GM12891 (cell line): ENCODE results near the gene DRD4.
"Not testable (repeated sequence)": the region's sequence is repeated elsewhere in the genome, so short reads cannot be mapped to it uniquely, and the experiment has no call there.

Experiments used
- DNase-seq: peaks from one replicate; pipeline ENCODE4 v3.0.0; 2011; ENCODE audit warnings: low spot score; ENCODE audit not compliant: insufficient read length
- FAIRE-seq: peaks from 2 replicates; lab custom pipeline; 2011; peaks lifted over from hg19 to GRCh38; lab: Jason Lieb, UNC
- PAX5 ChIP-seq: IDR thresholded peaks from 2 replicates; pipeline ENCODE4 v1.6.1; 2011; ENCODE audit warnings: low read length, moderate library complexity, mild to moderate bottlenecking; ENCODE audit not compliant: insufficient read depth, severe bottlenecking
- POLR2A ChIP-seq: IDR thresholded peaks from 2 replicates; pipeline ENCODE4 v1.6.1; 2011; ENCODE audit warnings: low read depth, low read length, control low read depth
- POLR2AphosphoS5 ChIP-seq: IDR thresholded peaks from 2 replicates; pipeline ENCODE4 v1.6.1; 2011; ENCODE audit warnings: low read depth, low read length, control low read depth
- POU2F2 ChIP-seq: IDR thresholded peaks from 2 replicates; pipeline ENCODE4 v1.6.1; 2011; ENCODE audit warnings: low read depth, mild to moderate bottlenecking, control low read depth, low read length, moderate library complexity
- SPI1 ChIP-seq: IDR thresholded peaks from 2 replicates; pipeline ENCODE4 v1.6.1; 2011; ENCODE audit warnings: low read depth, low read length, control low read depth
- TAF1 ChIP-seq: IDR thresholded peaks from 2 replicates; pipeline ENCODE4 v1.6.1; 2011; ENCODE audit warnings: low read depth, low read length, control low read depth

The DRD4 gene

DNA sequence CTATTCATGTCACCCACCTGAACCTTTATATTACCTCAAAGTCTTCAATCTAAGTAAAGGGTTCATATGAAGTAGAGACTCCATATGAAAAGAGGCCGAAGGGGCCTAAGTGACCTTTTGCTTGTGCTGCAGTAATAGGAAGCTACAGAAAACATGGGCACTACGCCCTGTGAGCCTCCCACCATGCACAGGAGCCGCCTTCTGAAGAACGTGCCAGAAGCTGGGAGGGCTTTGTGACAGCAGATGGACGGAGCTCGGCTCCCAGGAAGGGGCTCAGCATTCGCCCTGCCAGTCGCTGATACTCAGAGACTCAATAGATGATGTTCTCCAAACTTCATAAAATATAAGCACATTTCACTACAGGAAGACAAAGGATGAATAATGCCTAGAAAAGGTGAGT lies 36.8 kb downstream of the DRD4 start:
- TF ChIP-seq PAX5 (no peak), SPI1 (no peak), POLR2A (no peak), POLR2AphosphoS5 (no peak), TAF1 (no peak), POU2F2 (no peak)
- FAIRE-seq (no peak), DNase-seq (no peak)

DNA sequence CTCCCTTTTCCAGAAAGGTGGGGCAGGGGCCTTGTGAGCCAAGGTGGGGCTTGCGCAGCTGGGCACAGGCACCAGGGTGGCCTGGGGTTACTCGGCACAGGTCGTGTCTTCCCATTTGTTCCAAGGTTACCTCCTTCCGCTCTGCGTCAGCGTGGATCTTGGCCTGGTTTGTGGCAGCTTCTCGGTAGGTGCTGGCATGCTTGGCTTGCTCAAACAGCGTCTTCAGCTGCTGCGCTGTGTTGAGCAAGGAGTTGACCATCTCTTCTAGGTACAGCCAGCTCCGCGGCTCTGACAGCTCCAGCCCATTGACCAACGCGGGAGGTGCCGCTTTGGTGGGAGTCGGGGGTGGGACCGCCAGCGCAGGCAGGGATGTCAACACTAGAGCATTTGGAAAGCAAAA lies 37.3 kb downstream of the DRD4 start:
- DNase-seq (no peak), FAIRE-seq (no peak)
- TF ChIP-seq POLR2A: no peak
- TF ChIP-seq SPI1: no peak
- TF ChIP-seq TAF1: no peak
- TF ChIP-seq POU2F2: no peak
- TF ChIP-seq PAX5: no peak

DNA sequence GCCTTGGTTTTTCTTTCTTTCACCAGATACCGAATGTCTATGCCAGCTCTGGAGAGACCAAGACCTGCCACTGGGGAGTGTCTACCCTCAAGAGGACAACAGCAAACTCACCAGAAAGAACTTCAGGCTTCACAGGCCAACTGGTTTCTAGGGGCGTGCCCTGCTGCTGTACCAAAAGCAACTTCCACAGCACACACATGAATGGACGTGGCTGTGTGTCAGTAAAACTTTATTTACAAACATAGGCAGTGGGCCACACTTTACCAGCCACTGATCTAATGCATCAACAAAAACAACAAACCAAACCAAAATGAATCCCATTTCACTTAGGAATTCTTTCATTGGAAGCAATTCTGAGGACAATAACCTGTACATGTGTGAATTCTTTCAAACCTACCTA lies 41.2 kb downstream of the DRD4 start:
- DNase-seq: no peak
- no peak for FAIRE-seq
- TF ChIP-seq TAF1 (no peak), SPI1 (no peak), POLR2A (no peak), PAX5 (no peak), POU2F2 (no peak), POLR2AphosphoS5 (no peak)

GRCh38 chr11:679271-680207 lies 42.5 kb downstream of the DRD4 start:
- TF ChIP-seq PAX5 (no peak), POU2F2 (no peak)
- FAIRE-seq (no peak), DNase-seq (no peak)

DNA sequence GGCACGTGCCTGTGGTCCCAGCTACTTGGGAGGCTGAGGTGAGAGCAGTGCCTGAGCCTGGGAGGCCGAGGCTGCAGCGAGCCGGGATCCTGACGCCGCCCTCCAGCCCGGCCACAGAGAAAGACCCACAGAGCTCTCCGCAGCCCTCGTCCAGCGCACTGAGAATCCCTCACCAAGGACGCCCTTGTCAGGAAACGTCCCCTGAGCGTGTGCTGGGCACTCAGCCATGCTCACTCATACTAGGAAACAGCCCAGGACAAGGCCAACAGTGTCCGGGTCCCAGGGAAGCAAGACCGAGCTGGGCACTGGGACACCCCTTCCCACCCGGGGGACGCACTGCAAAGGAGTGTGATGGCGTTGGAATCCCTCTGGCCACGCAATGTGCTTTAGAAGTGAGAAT lies 43.4 kb downstream of the DRD4 start:
- FAIRE-seq: no peak
- no peak for DNase-seq
- TF ChIP-seq POLR2A (no peak), PAX5 (no peak), TAF1 (no peak), SPI1 (no peak), POLR2AphosphoS5 (no peak), POU2F2 (no peak)

GRCh38 chr11:680970-681369 lies 43.9 kb downstream of the DRD4 start:
- DNase-seq: no peak
- FAIRE-seq: no peak
- TF ChIP-seq PAX5 (no peak), POLR2AphosphoS5 (no peak), TAF1 (no peak)

DNA sequence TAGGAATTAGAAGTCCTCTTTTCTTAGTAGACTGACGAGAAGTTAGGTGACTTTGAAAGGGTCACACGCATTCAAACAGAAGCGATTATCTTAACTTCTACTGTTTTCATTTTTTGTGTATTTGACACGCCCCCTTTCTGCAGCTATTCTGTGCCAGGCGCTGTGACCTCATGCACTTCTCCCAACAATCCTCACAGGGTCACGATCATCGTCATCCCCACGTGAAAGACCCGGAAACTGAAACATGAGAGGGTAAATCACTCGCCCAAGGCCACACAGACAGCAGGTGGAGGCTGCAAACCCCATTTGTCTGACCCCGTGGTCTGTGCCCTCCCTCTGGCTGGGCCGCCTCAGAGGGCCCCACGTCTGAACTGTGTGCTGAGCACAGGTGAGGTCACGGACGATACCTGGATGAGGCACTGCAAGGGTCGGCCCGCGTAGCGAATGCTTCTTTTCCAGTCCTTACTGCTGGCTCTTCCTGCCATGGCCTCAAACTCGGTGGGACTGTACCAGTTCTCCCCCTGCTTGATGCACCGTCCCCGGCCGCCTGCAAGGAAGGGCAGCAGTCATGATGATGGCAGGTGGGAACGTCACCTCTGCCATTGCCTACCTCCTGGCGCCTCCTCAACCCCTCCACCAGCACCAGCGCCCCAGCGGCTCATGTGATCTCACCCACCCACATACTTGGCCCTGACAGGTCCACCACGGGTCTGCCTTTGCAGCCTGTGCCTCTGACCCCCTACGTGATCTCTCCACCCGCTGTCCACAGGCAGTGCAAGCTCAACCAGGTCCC lies 49.6 kb downstream of the DRD4 start:
- DNase-seq (no peak), FAIRE-seq (no peak)
- TF ChIP-seq SPI1: no peak
- no peak for TF ChIP-seq POLR2A
- no peak for TF ChIP-seq POU2F2
- no peak for TF ChIP-seq POLR2AphosphoS5
- TF ChIP-seq TAF1: no peak
- no peak for TF ChIP-seq PAX5

DNA sequence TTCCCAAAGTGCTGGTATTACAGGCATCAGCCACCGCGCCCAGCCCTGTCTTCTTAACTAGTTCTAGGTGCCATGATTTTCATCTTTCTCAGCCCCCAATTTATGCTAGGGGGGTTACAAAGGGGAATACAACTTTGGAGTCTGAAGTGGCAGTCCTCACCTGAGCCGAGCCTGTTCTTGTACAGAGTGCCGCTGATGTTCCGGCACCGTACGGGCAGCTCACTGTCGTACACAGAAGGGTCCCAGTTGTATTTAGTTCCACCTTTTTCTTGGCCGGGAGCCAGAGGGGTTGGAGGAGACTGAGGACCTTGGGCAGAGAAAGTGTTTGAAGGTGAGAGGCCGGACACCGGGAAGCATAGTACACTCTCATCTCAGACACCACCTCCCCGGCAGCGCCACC lies 50.7 kb downstream of the DRD4 start:
- no peak for DNase-seq
- no peak for FAIRE-seq
- no peak for TF ChIP-seq POU2F2
- no peak for TF ChIP-seq POLR2AphosphoS5
- TF ChIP-seq SPI1: no peak
- TF ChIP-seq TAF1: no peak

DNA sequence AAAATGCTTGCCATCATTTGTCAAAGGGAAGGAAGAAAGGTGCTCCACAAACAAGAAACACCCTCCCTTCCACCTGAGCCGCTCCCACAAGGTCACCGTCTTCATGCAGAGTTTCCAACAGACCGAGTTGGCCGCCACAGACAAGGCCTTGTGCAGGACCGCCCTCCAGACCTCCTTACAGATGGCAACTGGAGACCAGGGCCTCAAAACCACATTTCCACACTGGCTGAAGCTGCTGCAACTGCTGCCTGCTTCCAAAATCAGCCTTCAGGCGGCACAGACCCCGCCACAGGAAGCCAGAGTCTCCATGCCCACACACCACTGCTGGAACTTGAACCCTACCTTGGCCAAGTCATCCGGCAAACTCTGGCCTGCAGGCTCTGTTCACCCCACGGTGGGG lies 51.6 kb downstream of the DRD4 start:
- TF ChIP-seq PAX5 (no peak), TAF1 (no peak), SPI1 (no peak), POU2F2 (no peak)
- FAIRE-seq (no peak), DNase-seq (no peak)

GRCh38 chr11:689625-690024 lies 52.6 kb downstream of the DRD4 start:
- no peak for TF ChIP-seq POLR2A
- TF ChIP-seq PAX5: no peak
- TF ChIP-seq POLR2AphosphoS5: no peak
- TF ChIP-seq POU2F2: no peak
- no peak for TF ChIP-seq SPI1
- TF ChIP-seq TAF1: no peak
- FAIRE-seq (no peak), DNase-seq (no peak)

DNA sequence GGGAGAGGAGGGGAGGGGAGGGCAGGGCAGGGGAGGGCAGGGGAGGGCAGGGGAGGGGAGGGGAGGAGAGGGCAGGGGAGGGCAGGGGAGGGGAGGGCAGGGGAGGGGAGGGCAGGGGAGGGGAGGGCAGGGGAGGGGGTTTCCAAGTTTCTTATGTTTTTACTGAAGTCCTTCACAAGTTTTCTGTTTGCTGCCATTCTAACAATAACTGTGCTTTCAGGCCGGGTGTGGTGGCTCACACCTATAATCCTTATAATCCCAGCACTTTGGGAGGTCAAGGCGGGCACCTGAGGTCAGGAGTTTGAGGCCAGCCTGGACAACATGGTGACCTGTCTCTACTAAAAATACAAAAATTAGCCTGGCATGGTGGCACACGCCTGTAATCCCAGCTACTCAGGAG lies 53.2 kb downstream of the DRD4 start:
- DNase-seq, FAIRE-seq: not testable (repeated sequence)
